NOMO-1 treated with dmso at 0.1 percent for 144 hours (cell line): ENCODE data around the gene KRTAP2-3.
"Not testable (repeated sequence)": the region's sequence is repeated elsewhere in the genome, so short reads cannot be mapped to it uniquely, and the experiment has no call there.

Experiments
- DNase-seq: peaks from one replicate; lab custom pipeline; 2025; ENCODE audit not compliant: unreplicated experiment; lab: John Stamatoyannopoulos, UW

Gene KRTAP2-3

DNA sequence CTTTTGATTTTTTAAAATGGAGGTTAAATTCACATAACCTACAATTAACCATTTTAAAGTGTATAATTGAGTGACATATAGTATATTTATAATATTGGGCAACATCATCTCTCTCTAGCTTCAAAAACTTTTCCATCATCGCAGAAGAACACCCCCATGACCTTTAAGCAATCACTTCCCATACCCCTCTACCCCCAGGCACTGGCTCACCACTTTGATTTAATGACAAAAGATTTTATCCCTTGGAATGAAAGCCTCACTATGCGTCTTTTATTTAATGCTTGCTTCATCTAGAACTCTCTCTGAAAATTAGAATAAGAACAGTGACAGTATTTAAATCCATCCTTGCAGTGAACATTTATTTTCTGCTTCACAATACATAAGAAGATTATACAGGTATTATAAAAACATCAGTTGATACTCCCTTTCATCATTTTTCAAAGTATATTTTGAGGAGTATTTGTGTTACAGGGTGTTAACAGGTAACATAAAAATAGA is 22.0 kb downstream of the KRTAP2-3 start:
- no peak for DNase-seq

GRCh38 chr17:41034346-41034935 is 25.5 kb downstream of the KRTAP2-3 start, which contains the start of gene KRTAP1-3:
Gene KRTAP1-3, minus strand, starts transcription at chr17:41034874. Its CDS starts 53 bp downstream, at chr17:41034821.
- not testable (repeated sequence) for DNase-seq

- no peak for DNase-seq
These were observed 30.2 kb downstream of the KRTAP2-3 start, which contains the start of gene KRTAP1-4 for GRCh38 chr17:41029633-41030245. Gene KRTAP1-4, minus strand, starts transcription at chr17:41030195. Its CDS starts 117 bp downstream, at chr17:41030078.

DNA sequence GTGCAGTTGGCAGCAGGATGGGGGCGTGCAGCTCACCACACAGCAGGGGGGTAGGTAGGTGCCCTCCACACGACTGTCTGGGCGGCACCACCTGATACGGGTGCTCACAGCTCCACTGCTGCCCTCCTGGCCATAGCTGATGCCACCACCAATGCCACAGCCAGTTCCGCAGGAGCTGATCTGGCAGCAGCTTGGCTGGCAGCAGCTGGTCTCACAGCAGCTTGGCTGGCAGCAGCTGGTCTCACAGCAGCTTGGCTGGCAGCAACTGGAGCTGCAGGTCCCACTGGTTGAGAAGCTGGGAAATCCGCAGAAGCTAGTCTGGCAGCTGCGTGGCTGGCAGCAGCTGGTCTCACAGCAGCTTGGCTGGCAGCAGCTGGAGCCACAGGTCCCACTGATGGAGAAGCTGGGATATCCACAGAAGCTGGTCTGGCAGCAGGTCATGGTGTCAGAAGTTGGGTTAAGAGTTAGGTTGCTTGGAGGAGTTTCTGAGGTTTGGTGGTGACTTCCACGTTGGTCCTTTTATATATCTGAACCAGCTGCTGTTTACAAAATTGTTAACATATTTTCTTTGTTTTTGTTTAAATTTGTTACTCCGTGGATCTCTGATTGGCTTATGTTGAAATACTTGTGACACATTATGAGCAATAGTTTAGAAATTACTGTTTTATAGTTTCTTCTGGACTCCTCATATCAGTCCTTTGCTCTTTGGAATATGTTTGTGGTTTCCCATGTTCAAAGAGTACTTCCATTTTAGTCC is 33.0 kb downstream of the KRTAP2-3 start, which contains the start of gene KRTAP1-5:
Gene KRTAP1-5 (minus strand): TSS at position 494 of the 757 bp plus-strand sequence. CDS start 53 bp downstream, at position 441.
- DNase-seq, result no peak

GRCh38 chr17:41024697-41025096 is 35.2 kb downstream of the KRTAP2-3 start:
- DNase-seq, result no peak

- no peak for DNase-seq
These were observed 39.6 kb downstream of the KRTAP2-3 start for GRCh38 chr17:41020336-41020735.

GRCh38 chr17:41019415-41019814 is 40.5 kb downstream of the KRTAP2-3 start:
- no peak for DNase-seq

DNA sequence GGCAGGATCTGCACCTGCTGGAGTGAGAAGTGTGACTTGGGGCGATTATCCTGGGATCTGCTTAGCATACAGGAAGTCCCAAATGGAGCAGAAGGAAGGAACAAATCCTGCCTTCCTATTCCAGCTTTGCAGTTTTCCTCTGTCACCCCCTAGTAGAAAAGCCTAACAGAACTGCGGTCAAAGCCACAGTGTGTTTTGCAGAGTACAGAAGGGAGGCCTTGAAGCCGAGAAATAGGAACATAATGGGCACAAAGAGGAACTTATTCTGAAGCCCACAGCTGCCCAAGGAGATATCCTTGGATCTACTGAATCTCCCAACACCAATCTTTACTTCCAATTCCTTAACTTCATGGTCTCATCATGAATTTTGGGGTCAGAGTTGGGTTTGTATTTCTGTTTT is 41.4 kb downstream of the KRTAP2-3 start:
- DNase-seq, result no peak

DNA sequence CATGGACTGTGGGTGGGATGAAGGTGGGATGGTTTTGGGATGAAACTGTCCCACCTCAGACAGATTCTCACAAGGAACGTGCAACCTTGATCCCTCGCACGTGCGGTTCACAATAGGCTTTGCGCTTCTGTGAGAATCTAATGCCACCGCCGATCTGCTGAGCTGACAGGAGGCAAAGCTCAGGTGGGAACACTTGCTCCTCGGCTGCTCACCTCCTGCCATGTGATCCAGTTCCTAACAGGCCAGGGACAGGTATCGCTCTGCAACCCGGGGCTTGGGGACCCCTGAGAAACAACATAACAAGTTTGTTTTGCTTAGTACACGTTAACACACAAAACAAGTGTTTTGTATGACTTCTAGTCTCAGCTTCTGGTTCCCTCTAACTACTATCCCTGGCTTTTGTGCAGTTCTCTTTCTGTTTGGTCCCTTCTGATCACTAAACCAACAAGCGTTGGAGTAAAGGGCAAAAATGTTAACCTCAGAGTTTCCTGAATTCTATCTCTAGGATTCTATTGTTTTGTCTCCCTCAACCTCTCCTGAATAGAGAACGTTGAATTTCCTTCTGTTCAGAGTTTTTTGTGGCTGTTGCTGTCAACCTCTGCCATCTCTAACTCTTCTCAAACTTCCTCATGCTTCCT is 43.2 kb downstream of the KRTAP2-3 start:
- DNase-seq, result no peak

DNA sequence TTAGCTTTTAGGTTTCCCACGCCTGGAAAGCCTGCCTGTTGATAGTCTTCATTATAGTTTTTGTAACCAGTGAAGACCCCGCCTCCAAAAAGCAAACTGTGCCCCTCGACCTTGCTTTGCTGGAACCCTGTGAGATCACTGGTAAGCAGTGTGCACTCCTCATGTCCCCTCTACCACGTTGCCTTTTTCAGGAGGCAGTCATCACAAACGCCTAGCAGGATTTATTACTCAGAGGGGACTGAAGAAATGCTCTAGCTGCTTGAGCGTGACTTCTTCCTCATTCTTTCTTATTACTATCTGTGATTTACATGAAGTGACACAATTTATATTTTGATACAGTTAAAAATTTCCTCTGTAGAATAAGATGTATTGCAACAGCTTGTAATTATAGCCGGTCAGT is 44.5 kb downstream of the KRTAP2-3 start:
- no peak for DNase-seq

GRCh38 chr17:41013606-41014005 is 46.3 kb downstream of the KRTAP2-3 start:
- DNase-seq, result no peak

- no peak for DNase-seq
These were observed 46.7 kb downstream of the KRTAP2-3 start for GRCh38 chr17:41013181-41013580.

DNA sequence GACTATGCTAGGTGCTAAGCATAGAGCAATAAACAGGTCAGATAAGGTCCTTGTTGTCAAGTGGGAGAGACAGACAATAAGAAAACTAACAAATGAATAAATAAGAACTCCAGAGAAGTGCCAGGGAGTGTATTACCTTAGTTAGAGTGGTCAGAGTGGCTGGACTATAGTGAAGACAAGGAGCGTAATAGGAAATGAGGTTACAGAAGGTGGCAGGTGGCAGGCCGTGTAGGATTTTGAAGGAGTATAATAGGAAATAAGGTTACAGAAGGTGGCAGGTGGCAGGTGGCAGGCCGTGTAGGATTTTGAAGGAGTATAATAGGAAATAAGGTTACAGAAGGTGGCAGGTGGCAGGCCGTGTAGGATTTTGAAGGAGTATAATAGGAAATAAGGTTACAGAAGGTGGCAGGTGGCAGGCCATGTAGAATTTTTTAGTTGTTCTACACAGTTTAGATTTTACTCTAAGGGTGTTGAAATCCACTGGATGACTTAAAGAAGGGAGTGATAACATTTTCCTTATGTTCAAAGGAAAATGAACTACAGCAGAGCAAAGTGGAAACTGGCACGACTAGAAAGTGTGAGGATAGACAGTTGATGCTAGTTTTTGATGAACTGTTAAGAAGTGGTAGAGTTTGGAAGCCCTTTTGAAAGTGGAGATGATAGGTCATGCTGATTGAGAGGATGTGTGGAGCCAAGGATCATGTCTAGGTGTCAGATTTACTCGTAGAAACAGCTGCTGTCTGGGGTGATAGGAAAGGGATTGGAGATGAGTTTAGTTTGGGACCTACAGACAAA is 47.4 kb downstream of the KRTAP2-3 start:
- DNase-seq, result no peak

DNA sequence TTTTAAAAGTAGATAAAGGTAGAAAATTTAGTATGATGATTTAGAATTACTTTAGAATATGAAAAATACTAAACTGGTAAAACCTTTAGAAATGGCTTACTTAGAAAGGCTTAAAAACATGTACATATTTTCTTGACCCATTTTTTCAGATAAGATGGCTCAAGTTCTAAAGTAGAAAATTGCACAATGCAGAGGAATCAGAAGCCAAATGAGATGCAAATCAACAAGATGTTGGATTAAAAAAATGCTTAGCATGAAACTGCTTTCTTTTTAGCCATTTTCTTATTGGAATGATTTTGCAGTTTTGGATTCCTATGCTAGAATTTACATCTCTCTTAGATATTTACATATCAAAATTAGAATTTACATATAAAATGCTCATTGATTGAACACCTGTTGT is 49.5 kb downstream of the KRTAP2-3 start:
- no peak for DNase-seq

- DNase-seq, result no peak
These were observed 50.0 kb downstream of the KRTAP2-3 start for GRCh38 chr17:41009936-41010335.

- DNase-seq, result no peak
These were observed 50.6 kb downstream of the KRTAP2-3 start for GRCh38 chr17:41009301-41009760.
